GM06990 (cell line): ENCODE measurements around the gene AIP.

Experiments
- DNase-seq: peaks from one replicate; pipeline ENCODE4 v3.0.0-alpha.2; 2011; ENCODE audit not compliant: insufficient read length; ENCODE audit errors: extremely low read depth
- H3K27me3 ChIP-seq: replicated peaks from 2 replicates; pipeline ENCODE4 v1.6.0; 2011; ENCODE audit warnings: low read length; ENCODE audit not compliant: control insufficient read depth, insufficient read depth
- H3K36me3 ChIP-seq: 2 replicates; pipeline ENCODE4 v1.5.1; 2011; ENCODE audit warnings: low read length; ENCODE audit not compliant: control insufficient read depth, insufficient read depth
- H3K4me3 ChIP-seq: replicated peaks from 2 replicates; pipeline ENCODE4 v1.5.1; 2011; ENCODE audit warnings: low read depth, mild to moderate bottlenecking, control low read depth, low read length
- CTCF ChIP-seq: IDR thresholded peaks from 2 replicates; pipeline ENCODE4 v1.5.1; 2011; ENCODE audit warnings: low read length, control low read depth, mild to moderate bottlenecking, inconsistent platforms; ENCODE audit not compliant: insufficient read depth, poor library complexity, severe bottlenecking

AIP gene

GRCh38 chr11:67491276-67492068, 8.6 kb downstream of the AIP start:
- peak; percentile 10 for DNase-seq
- Histone ChIP-seq H3K36me3 (peaks cover 47% of the 10 kb centered on the region), H3K27me3 (no peaks in the 10 kb centered on the region), H3K4me3 (no peak overlapping the region)
- no peak for TF ChIP-seq CTCF

GRCh38 chr11:67492069-67492727, 9.4 kb downstream of the AIP start:
- no peak overlapping the region for H3K4me3 ChIP-seq
- H3K36me3 ChIP-seq = peaks cover 51% of the 10 kb centered on the region
- peak; percentile 11 for DNase-seq
- TF ChIP-seq CTCF = no peak
- H3K27me3 ChIP-seq = no peaks in the 10 kb centered on the region

GRCh38 chr11:67492801-67493547, 10.1 kb downstream of the AIP start:
- peaks cover 59% of the 10 kb centered on the region for H3K36me3 ChIP-seq
- TF ChIP-seq CTCF = no peak
- no peaks in the 10 kb centered on the region for H3K27me3 ChIP-seq
- H3K4me3 ChIP-seq = no peak overlapping the region
- DNase-seq = peak; percentile 30

GRCh38 chr11:67493548-67494370, 10.9 kb downstream of the AIP start:
- Histone ChIP-seq H3K27me3 (no peaks in the 10 kb centered on the region), H3K36me3 (peaks cover 66% of the 10 kb centered on the region), H3K4me3 (no peak overlapping the region)
- no peak for TF ChIP-seq CTCF
- DNase-seq = peak; percentile 23
